Femur (tissue), 1 donor: ENCODE measurements around the gene LPP.

ENCODE experiments used
- DNase-seq: peaks from one replicate; pipeline ENCODE4 v3.0.0-alpha.2; 2017

LPP gene

DNA sequence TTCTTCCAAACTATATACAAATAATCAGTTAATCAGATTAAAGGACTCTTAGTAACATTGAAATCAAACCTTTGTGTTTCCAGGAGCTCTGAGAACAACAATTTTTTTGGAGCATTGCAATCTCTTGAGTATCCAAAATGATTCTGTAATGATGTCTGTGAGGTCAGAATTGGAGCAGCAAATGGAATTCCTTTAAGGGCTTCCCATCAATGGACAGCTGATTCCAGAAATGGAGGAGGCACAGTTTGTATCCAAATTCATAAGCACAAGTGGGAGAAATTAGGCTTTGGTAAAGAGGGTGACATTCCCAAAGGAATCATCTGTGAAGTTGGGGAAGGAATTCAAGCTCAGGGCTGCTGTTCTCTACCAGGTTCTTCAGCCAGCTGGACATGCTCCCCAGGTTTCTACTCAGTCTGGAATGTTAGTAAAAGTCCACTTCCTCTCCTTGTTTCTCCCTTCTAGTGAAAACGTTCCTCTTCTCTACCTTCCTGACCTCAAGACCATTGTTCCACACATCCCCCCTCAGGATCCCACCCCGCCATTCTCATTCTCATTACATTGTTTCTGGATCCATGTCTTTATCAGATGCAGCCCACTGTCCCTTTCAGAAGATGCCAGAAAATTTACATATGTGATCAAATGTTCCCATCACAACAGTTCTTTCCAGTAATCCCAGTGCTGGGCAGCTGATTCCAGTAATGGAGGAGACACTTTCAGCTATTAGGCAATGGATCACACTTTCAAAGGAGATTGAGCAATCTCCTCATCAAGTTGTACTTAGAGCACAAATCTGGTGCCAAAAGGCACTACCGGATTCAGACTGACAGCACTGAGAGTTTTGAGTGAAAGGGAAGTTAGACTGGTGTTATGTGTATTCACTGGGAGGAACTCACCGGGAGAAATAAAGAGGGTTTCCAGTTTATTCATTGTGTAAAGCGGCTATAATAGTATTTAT lies 626.5 kb downstream of the LPP start:
- DNase-seq: peak; percentile 33

DNA sequence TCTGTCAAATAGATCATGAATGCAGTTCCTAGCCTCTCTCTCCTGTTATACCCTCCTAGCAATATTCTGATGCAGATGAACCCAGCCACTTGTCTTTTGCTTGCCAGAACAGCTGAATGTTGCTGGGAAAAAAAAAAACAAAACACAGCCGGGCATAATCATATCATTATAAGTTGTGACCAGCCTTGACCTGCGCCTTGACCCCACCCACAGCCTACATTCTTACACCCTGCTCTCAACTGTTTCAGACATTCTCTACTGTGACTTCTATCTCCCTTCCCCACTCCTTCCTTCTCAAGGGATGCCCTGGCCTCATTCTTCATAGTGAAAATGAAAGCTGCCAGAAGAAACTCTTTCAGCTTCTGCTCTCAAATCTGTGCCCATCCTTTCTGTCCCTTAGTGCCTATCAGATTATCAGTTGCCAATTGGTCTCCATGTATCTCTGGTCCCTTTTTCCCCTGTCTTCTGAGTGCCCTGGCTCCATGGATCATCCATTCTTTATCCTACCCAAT lies 628.7 kb downstream of the LPP start:
- DNase-seq: no peak

DNA sequence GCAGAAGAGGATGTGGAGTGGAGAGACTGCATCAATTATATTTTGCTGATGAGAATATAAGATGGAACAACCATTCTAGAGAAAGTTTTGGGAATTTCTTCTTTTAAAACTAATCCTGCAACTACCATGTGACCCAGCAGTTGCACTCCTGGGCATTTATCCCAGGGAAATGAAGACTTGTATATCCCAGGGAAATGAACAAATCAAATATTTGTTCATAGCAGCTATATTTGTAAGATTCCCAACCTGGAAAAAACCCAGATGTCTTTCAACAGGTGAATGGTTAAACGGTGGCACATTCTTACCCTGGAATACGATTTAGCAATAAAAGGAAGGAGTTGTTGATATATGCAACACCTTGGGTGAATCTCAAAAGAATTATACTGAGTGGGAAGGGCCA lies 632.5 kb downstream of the LPP start:
- DNase-seq: no peak

DNA sequence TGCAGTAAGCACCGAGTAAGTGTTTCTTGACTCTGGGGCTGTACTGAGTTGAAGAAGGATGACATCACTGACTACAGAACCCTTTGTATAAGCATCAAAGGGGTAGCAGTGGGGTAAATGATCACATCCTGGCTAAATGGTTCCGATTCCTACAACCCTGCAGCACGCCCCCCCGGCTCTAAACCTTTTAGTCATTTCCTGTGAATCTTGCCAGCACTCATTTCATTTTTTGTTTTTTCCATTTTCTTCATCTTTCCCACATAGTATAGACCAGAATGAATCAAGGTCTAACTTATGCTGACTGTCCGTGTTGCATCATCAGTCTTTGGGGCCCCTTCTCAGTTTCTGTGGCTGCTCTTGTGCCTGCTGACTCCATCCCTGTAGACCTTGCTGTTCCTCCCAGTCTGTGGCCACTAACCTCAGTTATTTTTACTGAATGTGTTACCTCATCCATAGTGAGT lies 634.7 kb downstream of the LPP start:
- no peak for DNase-seq

DNA sequence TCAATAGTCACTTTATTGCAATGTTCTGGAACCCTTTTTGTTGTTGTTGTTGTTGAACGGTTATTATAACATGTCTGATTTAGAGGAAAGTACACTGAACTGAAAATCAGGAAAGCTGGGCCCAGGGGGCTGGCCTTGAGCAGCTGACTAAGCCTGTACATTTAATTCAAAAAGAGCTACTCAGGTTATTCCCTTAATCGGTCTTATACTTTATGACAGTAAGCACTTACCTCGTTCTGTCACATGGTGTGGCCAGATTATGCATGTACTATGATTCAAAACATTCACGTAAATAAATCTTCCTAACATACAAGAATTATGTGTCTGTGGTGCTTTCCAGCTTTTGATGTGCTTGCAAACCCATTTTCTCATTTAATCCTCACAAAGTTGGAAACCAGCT lies 635.3 kb downstream of the LPP start:
- no peak for DNase-seq

DNA sequence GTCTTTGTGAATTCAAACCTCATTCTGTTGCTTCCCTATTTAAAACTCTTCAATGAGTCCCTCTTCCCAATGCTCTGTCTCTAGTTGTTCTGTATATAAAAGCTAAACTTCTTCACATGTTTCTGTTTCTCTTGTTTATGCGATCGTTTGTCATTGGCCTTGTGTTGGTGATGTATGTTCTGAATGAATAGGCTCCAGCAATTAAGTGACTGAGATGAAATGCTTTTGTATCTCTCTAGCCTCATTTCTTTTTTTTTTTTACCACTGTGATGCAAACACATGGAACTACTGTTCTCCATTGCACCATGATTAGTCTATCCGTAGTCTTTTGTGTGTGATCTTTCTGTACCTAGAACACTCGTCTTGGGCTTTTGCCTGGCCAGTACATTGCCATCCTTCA lies 637.4 kb downstream of the LPP start:
- DNase-seq: no peak

DNA sequence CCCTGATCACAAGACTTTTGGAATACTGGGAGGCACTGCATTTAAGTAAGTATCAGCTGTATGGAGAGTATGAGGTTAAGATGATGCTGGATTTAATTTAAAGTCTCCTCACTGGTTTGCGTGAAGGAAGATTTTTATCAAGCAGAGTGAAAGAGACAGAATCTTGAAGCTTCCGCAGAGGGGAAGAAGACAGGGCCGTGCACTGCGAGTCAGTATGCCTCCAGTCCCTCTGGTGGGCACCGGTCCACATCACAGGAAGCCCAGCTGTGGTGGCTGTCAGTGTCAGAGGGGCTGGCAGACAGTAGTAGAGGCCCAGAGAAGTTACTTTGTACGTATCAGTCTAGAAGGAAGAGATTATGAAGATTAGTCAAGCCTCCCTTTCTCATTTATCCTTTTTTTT lies 638.8 kb downstream of the LPP start:
- peak; percentile 63 for DNase-seq

DNA sequence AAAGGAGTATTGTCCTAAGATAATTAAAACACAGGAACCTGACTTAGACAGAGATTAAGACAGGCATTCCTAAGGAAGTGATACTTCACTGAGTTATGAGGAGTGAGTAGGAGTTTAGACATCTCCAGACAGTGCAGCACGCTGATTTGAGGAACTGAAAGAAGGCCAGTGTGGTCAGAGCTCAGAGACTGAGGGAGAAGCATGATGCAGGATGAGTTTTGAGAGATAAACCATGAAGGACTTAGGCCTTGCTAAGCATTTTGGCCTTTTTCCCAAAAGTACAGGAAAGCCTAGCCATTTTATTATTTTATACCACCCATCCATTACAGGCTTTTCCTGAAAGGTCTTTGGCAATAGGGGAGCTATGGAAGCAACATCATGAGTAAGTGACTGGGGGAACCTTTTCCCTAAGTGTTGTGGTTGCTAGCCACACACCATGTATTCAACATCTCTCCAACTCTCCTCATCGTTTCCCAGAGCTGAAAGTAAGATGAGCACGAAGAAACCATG lies 642.2 kb downstream of the LPP start:
- DNase-seq: no peak

DNA sequence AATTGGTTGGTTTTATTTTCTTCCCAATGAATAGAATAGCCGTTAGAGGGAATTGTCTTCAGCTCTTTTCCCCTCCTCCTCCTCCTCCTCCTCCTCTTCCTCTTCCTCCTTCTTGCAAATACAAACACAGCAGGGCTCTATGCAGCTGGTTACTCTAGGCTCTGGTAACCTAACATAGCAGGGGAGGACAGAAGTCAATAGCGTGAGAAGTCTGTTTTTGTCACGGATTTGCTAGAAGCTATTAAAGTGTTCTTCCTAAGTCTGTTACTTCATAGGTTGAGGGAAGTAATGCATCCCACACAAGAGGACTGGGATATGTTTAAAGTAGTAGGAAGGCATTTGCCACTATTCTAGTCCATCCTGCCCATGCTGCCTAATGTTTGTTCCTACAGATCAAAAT lies 643.1 kb downstream of the LPP start:
- no peak for DNase-seq

DNA sequence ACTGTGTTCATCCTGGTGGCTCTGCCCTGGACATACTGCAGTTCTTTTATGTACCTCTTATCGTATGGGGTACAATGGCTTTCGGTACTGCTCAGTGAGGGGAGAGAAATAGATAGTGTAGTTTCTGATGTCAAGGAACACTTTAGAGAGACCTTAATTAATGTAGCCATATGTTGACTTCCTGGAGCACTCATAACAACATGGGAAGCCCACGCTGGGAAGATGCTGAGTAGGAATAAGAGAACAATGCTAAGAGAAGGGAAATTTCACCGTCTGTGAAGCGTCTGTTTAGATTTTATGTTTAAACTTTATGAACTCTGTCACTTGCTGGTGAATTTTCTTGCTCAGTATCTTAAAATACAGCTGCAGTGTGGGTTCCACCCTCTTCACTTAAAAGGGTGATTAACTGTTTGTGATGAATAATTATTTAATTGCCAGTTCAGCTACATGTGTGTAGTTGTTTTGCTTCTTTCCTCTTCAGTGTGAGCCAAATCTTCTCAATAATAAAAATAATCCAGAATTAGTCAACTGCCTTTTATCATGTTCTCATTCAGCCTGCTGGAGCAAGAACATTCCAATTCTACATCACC lies 644.7 kb downstream of the LPP start:
- DNase-seq: no peak

DNA sequence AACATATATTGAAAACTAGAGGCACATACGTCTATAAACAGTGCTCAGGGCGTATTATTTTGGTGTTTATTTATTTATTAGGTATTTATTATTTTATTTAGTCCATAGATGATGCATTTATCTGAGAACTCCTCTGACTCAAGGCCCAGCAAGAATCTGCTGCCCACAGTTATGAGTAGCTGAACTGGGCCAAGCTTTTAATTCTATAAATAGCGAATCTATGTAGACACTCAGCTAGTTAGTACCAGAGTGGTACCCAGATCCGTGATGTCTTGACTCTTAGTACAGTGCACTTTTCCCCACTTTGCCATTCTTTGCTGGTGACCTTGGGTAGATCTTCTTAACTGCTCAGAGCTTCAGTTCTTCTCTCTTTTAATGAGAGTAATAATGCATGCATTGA lies 647.4 kb downstream of the LPP start:
- no peak for DNase-seq

DNA sequence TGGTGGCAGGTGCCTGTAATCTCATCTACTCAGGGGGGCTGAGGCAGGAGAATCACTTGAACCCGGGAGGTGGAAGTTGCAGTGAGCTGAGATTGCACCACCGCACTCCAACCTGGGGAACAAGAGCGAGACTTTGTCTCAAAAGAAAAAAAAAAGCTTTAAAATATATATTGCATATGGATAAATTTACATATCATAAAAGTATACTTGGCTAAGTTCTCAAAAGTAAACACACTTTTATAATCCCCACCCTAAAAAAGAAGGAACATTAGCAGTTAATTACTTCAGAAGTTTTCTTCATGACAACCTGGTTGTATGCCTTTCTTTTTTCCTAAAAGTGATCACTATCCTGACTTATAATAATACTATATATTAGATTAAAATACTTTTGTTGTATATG lies 648.7 kb downstream of the LPP start:
- no peak for DNase-seq

DNA sequence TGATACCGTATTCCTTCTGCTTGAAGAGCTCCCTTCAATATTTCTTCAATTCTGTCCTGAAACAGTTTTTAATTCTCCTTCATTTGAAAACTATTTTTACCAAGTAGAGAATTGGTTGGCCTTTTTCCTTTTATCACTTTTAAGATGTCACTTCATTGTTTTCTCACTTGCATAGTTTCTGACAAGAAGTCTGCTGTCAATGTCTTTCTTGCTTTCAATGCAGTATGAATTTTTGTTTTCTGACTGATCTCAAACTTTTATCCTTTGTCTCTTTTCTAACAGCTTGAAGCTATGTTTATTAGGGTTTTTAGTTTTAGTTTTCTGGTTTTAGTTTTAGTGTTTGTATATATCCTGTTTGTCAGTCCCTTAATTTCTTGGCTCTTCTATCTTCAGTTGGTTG lies 653.0 kb downstream of the LPP start:
- DNase-seq: no peak

DNA sequence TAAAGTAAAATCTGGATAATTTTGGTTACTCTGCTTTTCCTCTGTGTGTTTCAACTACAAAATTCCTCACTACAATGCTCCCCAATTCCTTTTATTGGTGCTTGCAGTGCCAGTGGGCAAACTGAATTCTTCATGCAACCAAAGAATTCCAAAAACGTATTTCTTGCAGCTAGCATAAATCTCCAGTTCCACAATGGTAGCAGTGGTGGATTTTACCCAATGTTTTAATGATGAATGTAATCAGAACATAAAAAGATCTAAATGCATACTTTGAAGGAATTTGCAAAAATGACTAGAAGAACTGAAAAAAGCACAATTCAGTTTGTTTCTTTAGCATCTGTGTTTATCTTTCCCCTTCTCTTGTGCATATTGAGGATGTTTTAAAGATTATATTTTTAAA lies 658.2 kb downstream of the LPP start:
- no peak for DNase-seq

DNA sequence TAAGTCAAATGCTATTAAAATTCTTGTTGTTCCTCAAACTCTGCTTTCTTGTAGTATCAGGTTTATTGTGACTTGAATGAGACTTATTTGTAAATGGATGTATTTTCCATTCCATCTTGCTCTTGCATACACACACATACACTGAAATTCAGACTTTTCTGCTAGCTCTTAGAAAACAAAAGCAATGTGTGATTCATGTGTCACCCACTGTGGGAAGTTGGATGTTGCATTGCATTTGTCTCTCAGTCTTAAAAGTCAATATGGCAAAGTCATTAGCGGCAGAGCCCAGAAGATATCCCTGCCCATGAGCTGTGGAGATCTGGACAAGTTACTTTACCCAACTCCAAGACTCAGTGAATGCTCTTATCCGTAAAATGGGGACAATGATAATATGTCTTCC lies 660.6 kb downstream of the LPP start:
- DNase-seq: no peak

DNA sequence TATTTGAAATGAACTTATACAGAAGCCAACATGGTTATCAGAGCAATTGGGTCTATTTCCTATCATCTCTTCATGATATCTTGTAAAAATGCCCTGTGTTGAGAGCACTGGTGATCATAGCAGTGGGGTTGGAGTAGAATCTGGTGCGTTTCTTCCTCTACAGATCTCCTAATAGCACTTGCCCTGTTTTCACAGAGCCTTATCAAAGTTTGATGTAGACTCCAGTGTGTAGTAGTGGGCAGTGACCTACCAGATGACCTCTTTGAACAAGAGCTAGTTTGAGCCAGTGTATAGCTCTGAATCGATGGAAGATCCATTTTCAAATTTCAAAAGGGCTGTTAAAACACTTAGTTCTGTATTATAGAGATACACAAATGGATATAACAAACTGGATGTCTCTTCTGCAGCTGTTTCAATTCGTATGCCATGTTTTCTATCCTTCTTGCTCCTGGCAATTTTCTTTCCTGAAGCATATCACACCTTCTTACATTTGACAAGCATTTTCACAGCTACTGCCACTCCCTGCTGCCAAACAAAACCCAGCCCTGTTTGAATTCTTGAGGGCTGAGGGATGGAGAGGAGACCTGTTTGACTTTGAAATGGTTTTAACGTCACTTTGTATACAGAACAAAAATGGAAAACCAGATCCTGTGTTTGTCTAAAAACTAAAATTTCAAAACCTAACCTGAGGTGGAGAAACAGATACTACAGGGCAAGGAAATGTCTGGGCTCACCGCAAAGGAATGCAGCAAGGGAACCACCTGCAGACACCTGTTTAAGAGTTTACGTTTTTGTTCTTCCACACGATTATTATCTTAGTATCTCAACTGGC lies 663.4 kb downstream of the LPP start:
- DNase-seq: no peak

DNA sequence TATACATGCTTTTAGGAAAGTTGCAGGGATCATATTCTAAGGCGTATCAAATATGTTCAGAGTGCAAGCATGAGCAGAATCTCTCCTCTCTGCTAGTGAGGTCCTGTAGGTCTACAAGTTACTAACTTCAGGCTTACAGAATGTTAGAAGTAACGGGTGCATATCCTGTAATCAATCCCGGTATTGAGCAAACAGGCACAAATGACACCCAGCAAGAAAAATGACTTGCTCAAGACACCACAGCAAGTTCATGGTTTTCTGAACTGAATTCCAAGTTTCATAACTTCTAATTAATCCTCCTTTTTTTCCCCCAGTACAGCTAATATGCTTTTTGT lies 663.9 kb downstream of the LPP start:
- DNase-seq: no peak

DNA sequence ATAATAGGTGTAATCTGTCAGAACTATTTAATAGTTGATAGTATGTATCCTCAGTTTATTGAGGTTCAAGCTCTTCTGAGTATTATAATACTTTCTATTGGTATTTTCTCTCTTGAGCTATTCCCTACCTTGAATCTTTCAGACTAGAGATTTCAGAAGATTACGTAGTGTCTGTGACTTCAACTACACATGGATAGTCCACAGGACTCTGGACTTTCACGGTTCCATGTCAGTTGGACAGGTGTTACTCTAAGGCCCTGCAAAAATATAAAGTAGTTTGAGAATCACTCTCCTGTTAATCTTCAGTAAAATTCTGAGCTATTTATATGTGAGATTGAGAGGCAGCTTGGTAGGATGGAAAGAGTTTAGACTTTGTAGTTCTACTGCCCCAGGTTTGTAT lies 664.3 kb downstream of the LPP start:
- DNase-seq: no peak

DNA sequence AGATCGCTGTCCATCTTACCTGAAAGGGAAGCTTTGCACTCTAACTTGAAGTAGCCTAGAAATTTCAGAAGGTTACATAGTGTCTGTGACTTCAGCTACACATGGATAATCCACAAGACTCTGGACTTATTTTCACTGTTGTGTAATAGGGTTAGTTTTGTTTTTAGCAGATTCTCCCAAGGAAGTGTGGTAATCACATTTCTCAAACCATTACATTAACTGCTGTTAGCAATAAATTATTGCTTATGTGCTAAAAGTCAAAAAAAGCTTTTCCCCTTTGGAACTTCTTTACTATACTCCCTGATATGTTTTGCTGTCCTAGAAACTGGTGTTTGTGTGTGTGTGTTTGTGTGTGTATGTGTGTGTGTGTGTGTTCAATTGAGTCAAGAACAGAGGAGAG lies 666.0 kb downstream of the LPP start:
- no peak for DNase-seq

DNA sequence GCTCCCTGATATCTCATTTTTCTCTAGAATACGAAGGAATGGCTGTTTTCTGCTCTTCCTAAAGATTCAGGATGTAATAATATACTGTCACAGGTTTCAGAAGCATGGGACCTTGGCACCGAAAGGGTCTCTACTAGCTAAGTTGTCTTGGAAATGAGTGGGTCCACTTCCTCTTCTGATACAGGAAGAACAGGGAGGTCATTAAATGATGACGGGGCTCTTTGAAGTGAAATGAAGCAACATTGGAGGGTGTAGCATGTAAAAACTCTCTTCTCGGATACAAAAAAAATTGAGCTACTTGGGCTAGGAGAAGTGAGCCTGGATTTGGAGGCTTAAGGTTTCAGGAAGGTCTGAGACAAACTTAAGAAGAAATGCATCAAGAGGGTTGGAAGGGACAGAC lies 668.0 kb downstream of the LPP start:
- DNase-seq: no peak

DNA sequence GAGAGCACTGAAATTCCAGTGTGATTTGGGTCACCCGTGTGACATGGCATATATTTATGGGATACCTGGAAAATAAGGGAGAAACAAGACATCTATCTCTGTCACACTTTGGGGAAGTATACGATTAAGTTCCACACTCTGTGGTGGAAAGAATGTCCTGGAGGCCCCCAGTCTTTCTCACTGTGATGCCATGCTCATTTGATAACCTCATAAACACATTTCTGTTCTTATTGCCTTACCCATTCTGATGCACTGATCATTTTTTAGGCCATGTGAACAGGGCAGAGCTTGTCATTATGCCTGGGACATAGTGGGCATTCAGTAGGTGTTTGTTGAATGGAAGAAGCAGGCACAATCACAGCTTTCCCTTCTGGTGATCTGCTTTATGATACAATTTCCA lies 668.5 kb downstream of the LPP start:
- DNase-seq: no peak

DNA sequence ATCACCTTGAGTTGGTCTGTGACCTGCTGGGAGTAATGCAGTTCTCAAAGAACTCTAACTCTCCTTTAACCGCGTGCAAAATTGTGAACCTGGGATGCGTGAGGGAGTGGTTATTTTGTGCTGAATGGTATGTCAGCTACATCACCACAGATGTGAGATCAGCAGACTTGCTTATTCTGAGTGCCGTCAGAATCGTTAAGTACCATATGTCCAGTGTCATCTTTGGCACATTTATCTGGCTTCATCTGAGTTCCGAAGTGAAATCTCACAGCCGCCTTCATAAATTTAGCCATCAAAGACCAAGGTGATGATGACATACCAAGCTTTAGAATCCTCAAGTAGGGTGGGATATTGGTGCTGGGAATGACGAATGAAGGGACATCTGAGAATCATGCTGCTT lies 670.6 kb downstream of the LPP start:
- DNase-seq: no peak

DNA sequence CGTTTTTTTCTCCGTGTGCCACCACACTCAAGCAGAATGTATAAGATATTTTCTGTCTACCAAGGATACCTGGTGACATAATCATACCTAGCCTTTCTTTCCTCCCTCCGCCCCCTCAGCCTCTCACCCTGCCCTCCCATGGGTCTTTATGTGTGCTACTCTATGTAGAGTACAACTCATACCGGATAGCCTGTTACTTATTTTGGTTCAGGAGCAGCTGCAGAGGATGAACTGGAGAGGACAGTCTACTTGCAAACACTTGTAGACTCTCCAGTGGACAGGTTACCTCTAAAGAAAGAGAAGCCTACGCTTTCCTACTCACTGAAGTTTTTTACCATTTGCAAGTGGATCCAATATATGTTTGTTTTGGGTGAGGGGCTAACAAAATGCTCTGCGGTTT lies 671.9 kb downstream of the LPP start:
- no peak for DNase-seq
